ENCODE results near the gene MSL2. TPM values are rescaled to one million over a fixed set of nuclear protein-coding genes. Genes with fewer than 3 reads are reported as not detected.
"Not testable (repeated sequence)": the region's sequence is repeated elsewhere in the genome, so short reads cannot be mapped to it uniquely, and the experiment has no call there.

The MSL2 gene
- polyA plus RNA-seq, 1 donor = 52.4 TPM

DNA sequence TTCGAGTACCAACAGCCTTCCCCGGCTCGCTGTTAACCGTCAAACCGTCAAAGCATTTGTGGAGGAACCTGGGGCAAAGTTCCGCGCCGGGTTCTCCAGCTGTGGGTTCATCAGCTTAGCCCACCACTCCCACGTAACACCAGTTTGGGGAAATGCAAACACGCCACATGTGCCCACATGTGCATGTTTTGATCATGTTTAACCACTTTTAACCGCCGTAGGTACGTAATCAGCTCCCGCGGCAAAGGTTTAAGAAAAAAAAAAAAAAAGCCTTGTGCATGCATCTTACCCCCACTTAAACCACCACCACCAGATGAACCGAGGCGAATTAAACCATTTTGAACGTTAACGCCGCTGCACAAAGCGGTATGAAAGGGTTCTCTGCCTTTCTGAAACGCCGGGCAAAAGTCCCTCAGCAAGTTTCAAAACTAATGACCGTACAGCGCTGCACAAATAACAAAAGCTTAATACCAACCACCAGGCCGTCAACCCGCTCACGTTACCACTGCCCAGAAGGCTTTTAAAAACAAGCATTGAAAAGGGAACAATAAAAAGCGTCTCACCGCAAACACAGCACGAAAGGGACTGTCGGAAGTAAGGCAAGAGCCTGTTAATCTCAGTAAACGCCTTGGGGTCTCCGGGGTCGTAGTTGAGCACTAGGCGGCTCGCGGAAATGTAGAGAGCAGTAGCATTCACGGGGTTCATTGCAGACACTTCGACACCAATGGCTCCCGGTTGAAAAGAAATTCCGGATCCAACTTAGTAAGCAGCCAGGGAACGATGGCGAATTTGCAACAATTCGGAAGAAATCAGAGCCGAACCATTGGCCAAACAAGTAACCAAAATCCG, 1.5 kb downstream of the MSL2 start:
- DNase-seq = peak; percentile 36

DNA sequence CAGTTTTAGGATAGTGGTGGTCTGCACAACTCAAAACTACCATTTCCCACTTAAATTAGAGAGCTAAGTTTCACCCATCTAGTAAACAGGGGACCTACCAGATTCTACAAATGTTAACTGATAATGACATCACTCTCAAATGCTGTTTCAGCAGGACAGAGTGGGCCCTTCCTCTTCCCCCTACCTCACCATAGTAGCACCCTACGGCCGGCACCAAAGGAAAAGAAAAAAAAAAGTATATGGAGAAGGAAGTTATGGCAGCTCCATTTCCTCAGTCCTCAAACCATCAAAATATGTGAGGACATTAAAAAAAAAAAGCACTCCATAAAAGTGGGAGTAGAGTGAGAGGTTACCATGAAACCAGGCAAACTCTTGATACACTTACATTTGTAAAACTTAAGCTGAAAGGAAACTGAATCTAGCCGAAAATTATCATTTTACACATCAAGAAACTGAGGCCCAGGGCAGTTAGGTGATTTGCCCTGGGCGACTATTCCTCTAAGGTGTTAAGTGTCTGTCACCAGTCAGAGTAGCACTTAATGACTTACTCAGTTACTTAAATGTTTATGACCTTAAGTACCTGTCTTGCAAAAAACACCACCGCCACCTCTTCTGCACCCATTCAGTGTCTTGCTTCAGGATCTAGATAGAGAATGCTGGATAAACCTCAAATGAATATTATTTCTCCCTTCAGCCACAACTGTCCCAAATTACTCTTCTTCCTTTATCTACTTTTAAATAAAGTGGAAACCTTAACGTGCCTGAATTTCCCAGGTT, 2.7 kb downstream of the MSL2 start:
- DNase-seq = peak; percentile 34

DNA sequence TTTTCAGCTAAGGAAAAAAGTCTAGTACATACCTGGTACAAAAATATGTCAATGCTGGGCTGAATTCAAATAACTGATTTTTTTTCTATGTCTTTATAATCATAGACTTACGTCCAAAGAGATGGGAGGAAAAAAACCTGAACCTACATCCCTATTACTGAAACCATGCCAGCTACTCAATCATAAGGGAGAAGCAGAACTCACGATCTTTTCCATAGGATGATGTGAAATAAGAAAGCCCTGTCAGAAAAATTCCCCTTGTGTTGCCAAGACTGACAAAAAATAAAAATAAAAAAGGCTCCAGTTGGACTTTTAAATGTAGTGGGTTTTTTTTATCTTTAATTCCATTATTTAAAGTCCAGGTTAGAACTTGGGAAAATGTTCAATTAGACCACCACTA, 3.3 kb downstream of the MSL2 start:
- DNase-seq = no peak

DNA sequence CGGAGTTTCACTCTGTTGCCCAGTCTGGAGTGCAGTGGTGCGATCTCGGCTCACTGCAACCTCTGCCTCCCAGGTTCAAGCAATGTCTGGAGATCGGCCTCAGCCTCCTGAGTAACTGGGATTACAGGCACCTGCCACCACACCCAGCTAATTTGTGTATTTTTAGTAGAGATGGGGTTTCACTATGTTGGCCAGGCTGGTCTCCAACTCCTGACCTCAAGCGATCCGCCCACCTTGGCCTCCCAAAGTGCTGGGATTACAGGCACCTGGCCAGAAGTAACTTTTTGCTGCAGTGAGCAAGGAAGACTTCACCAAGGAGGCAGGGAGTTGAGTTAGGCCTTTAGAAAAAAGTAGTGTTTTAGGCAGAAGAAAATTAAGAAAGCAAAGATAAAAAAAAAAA, 3.9 kb downstream of the MSL2 start:
- DNase-seq = not testable (repeated sequence)

DNA sequence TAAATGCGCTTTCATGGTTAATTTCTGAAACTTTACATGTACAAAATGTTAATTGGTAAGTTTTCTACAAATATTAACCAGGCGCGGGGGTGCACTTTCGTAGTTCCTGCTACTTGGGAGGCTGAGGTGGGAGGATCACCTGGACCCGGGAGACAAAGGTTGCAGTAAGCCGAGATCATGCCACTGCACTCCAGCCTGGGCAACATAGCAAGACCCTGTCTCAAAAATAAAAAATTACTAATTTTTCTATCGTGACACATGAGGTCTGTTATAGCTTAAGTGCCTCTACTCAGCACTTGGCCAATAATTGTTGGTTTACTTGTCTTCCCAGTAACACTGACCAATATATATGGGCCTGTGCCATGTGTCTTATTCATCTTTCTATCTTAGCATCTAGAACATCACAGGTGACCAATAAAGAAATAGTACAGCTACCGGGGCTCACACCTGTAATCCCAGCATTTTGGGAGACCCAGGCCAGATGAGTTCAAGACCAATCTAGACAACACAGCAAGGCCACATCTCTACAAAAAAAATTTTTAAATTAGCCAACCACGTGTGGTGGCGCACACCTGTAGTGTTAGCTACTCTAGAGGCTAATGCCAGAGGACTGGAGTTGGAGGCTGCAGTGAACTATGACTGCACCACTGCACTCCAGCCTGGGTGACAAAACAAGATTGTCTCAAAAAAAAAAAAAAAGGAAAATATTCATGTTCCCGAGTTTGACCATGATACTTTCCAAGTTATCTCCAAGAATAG, 6.1 kb downstream of the MSL2 start:
- DNase-seq = no peak

DNA sequence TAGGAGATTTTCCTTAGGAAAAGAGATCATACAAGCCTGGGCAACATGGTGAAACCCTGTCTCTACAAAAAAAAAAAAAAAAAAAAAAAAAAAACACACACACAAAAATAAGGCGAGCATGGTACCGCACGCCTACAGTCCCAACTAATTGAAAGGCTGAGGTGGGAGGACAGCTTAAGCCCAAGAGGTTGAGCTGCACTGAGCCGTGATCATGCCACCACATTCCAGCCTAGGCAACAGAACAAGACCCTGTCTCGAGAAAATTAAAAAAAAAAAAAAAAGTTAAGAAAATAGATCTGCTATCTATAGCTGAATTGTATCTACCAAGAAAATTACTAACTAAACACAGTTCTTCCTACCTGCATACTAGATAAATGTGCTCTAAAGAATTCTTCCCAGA, 7.1 kb downstream of the MSL2 start:
- DNase-seq = no peak

DNA sequence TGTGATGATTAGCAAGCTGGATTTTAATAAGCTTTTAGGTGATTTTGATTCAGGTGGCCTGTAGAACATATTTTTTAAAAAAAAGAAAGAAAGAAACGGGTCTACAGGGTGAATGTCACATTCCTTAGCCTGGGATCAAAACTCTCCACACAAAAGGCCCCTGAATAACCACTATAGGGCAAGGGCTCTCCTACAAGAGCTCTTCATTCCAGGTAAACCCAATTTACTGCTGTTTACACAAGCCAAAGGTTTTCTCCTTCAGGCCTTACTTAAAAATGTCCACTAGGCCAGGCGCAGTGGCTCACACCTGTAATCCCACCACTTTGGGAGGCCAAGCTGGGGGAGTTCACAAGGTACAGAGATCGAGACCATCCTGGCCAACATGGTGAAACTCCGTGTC, 8.3 kb downstream of the MSL2 start:
- DNase-seq = no peak

DNA sequence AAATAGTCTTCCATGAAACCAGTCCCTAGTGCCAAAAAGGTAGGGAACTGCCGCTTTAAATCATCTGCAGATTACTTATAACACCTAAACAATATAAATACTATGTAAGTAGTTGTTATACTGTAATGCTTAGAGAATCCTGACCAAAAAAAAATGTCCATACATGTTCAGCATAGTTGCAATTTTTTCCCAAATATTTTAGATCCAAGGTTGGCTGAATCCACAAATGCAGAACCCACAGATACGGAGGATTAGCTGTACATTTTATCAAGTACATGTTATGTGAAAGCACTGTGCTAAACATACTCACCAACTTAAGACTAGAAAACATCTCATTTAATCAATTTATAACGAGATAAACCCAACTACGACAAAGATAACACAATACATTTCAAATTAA, 9.3 kb downstream of the MSL2 start:
- DNase-seq = no peak

DNA sequence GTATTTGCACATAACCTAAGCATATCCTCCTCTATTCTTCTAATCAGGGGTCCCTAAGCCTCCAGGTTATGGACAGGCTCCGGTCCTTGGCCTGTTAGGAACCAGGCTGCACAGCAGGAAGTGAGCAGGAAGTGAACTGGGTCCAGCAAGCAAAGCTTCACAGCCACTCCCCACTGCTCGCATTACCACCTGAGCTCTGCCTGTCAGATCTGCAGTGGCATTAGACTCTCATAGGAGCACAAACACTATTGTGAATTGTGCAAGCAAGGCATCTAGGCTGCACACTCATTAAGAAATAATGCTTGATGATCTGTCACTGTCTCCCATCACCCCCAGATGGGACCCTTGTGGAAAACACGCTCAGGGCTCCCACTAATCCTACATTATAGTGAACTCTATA, 9.8 kb downstream of the MSL2 start:
- DNase-seq = no peak

DNA sequence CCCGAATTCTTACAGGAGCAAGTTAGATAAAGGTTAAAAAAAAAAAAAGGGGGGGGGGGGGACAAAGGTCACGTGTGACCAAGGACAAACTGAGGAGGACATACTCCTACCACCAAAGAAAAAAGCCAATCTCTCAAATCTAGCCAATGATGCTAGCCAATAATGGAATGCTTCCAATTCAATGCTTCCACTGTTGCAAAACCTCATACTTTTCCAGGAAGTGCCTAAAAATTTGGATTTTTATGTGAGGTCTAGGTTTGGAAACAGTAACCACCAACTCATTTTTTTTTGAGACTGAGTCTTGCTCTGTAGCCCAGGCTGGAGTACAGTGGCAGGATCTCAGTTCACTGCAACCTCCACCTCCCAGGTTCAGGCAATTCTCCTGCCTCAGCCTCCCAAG, 11.4 kb downstream of the MSL2 start:
- DNase-seq = no peak

DNA sequence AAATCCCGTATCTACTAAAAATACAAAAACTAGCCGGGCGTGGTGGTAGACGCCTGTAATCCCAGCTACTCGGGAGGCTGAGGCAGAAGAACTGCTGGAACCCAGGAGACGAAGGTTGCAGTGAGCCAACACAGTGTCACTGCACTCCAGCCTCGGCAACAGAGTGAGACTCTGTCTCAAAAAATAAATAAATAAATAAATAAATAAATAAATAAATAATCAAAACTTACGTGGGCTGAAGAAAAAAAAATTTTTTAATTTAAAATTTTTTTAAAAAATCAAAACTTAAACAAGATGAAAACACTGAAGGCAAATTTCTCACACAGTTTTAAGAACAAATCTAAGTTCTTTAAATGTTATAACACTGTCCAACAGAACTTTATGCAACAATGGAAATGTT, 14.4 kb downstream of the MSL2 start:
- DNase-seq = no peak

DNA sequence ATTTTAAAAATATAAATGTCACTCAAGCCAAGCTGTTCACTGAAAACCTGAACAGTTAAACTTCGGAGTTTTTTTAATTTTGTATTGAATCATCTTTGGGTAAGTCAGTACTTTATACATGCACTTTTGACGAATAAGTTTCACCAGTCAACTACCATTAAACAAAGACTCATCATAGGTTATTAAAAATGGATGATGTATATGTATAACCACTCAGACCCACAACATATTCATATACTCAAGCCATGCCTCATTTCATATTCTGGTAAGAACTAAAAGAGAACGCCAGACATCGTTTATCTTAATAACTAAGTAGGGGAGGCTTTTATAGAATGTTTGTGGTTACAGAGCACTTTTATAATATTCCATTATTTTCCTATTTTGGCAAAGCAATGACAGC, 18.3 kb downstream of the MSL2 start:
- DNase-seq = no peak

DNA sequence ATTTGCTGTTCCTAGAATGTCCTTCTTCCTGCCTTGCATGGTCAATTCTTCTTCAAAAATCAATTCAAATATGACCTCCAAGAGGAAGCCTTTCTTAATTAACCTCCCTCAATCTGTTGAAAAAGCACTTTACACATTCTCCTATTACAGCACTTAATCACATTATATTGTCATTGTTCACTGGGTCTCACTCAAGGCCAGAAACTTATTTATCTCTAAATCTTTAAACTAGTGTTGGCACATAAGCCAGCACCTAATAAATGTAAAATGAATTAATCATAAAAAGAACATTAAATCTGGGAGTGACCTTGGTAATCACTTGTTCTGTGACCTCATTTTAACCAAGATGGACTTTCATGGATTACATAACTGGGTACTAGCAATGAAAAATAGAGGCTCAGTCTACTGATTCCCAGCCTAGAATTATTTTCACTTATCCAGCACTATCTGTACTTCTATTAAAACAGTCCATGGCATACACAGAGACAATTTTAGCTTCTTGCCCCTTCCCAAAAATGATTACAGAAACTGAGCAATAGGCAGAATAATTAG, 22.1 kb downstream of the MSL2 start:
- no peak for DNase-seq

DNA sequence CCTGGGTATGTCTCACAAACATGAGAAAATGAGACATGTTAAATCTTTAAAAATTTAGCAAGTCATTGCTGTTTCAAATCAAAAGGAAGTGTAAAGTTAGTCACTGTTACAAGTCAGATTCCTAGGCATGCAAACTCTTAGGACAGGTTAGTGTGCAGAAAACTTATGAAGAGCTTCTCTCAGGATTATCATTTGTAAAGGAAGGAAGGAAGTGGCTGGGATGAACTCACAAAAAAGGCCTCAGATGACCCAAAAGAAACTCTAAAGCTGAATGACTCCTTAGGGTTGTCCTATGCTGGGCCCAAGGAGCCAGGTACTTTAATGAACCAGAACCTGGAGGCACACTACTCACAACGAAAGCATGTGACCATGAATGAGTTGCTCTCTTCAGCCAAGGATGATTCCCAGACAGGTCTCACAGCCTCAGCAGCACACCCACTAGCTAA, 25.0 kb downstream of the MSL2 start:
- no peak for DNase-seq

DNA sequence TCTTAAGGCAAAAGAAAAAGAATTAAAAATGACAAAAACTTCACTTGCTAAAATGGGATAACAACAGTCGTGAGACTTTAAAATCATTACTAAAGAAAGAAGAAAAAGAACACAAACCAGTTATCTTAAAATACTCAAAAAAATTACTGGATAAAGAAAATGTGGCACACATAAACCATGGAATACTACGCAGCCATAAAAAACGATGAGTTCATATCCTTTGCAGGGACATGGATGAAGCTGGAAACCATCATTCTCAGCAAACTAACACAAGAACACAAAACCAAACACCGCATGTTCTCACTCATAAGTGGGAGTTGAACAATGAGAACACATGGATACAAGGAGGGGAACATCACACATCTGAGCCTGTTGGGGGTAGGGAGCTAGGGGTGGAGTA, 27.9 kb downstream of the MSL2 start:
- not testable (repeated sequence) for DNase-seq

DNA sequence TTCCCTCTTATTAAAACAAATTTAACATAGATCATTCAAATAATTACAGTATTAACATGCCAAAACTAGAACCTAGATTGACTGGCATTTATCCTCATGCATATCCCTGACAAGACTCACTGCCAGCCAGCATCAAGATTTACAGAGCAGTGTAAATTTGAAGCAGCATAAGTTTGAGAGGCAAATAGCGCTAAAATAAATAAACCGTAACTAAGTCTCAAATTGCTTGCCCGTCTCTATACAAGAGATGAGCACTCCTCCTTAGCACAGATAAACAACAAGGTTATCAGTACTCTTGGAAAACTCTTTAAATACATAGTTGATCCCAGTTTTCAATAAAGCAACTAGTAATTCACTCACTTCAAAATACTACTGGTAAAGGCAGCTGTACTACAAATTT, 29.6 kb downstream of the MSL2 start:
- DNase-seq = peak; percentile 10

DNA sequence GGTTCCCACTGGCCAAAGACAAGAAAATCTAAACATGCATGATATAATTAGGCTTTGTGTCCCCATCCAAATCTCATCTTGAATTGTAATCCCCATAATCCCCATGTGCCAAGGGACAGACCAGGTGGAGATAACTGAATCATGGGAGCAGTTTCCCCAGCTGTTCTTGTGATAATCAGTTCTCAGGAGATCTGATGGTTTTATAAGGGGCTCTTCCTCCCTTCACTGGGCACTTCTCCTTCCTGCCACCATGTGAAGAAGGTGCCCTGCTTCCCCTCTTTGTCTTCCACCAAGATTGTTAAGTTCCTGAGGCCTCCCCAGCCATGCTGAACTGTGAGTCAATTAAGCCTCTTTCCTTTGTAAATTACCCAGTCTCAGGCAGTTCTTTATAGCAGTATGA, 32.5 kb downstream of the MSL2 start:
- DNase-seq = not testable (repeated sequence)

DNA sequence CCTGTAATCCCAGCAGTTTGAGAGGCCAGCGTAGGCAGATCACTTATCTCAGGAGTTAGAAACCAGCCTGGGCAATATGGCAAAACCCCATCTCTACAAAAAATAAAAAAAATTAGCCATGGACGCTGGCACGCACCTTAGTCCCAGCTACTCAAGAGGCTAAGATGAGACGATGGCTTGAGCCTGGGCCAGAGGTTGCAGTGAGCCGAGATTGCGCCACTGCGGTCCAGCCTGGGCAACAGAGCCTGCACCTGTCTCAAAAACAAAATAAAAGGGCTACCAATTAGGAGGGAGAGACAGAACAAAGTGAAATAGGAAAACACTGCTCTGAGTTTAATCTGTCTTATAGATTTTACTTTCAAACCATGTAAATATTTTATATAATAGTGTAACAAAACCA, 33.8 kb downstream of the MSL2 start:
- no peak for DNase-seq

DNA sequence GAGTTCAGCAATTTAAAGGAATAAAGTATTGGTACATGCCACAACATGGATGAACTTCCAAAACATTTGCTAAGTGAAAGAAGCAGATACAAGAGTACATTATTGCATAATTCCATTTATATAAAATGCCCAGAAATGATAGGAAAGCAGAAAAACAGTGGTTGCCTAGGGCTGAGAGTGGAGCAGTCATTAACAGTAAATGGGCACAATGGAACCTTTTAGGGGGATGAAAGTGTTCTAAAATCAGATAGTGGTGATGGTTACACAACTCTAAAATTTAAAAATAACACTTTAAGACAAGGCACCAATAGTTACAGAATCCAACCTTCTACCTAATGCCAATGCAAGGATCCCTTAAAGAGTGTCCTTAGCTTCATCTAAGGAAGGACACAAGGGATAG, 34.6 kb downstream of the MSL2 start:
- DNase-seq = no peak

DNA sequence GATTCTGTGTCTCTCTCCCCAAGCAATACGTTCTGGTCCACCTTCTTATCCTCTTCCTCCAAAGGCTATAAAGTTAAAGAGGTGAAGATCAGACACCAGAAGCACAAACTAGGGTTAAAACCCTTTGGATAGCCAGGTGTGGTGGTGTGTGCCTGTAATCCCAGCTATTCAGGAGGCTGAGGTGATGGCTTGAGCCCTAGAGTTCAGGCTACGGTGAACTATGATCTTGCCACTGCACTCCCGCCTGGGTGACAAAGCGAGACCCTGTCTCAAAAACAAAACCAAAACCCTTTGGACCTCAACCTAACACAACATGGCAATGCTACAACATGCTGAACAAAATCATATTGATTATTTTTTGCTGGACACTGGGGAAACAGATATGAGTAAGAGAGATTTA, 43.2 kb downstream of the MSL2 start:
- DNase-seq = no peak

DNA sequence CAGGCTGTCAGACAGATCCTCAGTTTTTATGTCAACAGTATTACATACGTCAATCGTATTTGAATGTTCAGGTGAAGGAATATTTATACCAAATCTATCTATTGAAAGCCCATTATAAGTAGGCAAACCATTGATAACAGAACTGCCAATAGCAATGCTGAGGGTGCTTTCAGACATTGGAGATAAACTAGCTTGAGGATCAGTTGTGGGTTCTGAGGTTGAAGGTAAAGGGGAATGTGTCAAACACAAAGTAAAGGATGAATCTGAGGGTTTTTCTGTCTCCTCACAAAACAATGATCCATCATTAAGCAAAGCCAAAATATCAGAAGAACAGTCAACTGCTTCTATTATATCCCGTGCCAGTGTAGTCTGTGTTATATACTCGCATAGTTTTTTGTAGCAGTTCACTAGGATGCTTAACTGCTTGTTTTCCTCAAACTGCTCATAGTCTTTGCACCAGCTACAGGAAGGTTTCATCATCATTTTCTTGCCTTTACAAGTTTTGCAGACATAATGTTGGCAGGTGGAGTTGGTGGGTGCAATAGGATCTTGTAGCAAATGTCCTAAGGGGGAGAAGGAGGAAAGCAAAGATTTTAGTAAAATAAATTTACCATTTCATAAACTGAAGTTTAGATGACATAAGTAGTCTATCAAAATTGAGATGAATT, 43.8 kb downstream of the MSL2 start:
- no peak for DNase-seq

DNA sequence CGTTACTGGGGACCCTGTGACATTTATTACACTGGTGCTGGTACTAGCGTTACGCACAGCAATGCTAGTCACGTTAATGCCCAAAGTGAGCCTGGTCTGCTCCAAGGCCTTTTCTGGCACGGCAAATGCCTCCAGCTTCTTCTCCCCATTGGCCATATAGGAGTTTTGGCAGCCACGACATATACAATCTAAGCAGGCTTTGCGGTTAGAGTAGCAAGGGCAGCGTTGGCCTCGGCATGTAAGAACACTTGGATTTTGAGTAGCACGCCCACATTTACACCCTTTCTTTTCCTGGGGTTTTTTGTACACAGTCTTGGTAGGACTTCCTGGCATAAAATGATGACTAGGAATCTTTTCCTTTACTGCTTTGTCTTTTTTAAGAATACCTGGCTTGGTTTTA, 44.9 kb downstream of the MSL2 start:
- DNase-seq = no peak
